ENCODE results near the gene BAHCC1. TPM values are rescaled to one million over a fixed set of nuclear protein-coding genes. Genes with fewer than 3 reads are reported as not detected.

BAHCC1 gene
- polyA plus RNA-seq, 1 donor from 2014 or later, result 14.2 TPM

GRCh38 chr17:81427173-81428120 lies 32.2 kb downstream of the BAHCC1 start:
- H3K4me2 ChIP-seq (ENCODE audit: low read length), result no peak overlapping the region
- H3K4me3 ChIP-seq (ENCODE audit: low read length), result no peak overlapping the region
- H3K9ac ChIP-seq (ENCODE audit: low read length), result no peak overlapping the region
- no peak overlapping the region for H3K27ac ChIP-seq (ENCODE audit: low read length)
- H3K27me3 ChIP-seq (ENCODE audit: insufficient read depth, low read depth, low read length), result no peaks in the 10 kb centered on the region
- no peak for TF ChIP-seq EZH2 (IDR thresholded peaks at IDR 0.05; ENCODE audit: borderline replicate concordance, insufficient read depth, low read length, poor library complexity, severe bottlenecking)
- TF ChIP-seq REST (IDR thresholded peaks at IDR 0.05; ENCODE audit: borderline replicate concordance), result no peak
- no peak for TF ChIP-seq EP300 (conservative IDR thresholded peaks at IDR 0.05; ENCODE audit: poor library complexity, severe bottlenecking)
- TF ChIP-seq RAD21 (conservative IDR thresholded peaks at IDR 0.05), result no peak
- no peak for TF ChIP-seq TAF1 (IDR thresholded peaks at IDR 0.05; ENCODE audit: low read depth)
- TF ChIP-seq SMC3 (conservative IDR thresholded peaks at IDR 0.05; ENCODE audit: poor library complexity), result no peak
- no peak for TF ChIP-seq MXI1 (conservative IDR thresholded peaks at IDR 0.05; ENCODE audit: poor library complexity, severe bottlenecking)
- no peak for TF ChIP-seq CTCF (IDR thresholded peaks at IDR 0.05; ENCODE audit: poor library complexity, severe bottlenecking)
- no peak for TF ChIP-seq POLR2AphosphoS5 (IDR thresholded peaks at IDR 0.05)
- no peaks in the 10 kb centered on the region for H3K9me3 ChIP-seq (ENCODE audit: low read length)
- no peaks in the 10 kb centered on the region for H3K9me2 ChIP-seq (ENCODE audit: insufficient read depth, low read length)
- H2AFZ ChIP-seq (ENCODE audit: low read depth, low read length), result no peak overlapping the region
- H3F3A ChIP-seq (ENCODE audit: insufficient read depth, low read length, poor library complexity, severe bottlenecking), result no peaks in the 10 kb centered on the region
- no peaks in the 10 kb centered on the region for H4K20me1 ChIP-seq (ENCODE audit: insufficient read depth)
- H3K36me3 ChIP-seq (ENCODE audit: insufficient read depth, low read length), result no peaks in the 10 kb centered on the region
- H3K79me2 ChIP-seq (replicated peaks; ENCODE audit: insufficient read depth, low read length), result peaks cover 24% of the 10 kb centered on the region

GRCh38 chr17:81428121-81428515 lies 32.9 kb downstream of the BAHCC1 start:
- no peaks in the 10 kb centered on the region for H3F3A ChIP-seq (ENCODE audit: insufficient read depth, low read length, poor library complexity, severe bottlenecking)
- H2AFZ ChIP-seq (ENCODE audit: low read depth, low read length), result no peak overlapping the region
- H3K9me3 ChIP-seq (ENCODE audit: low read length), result no peaks in the 10 kb centered on the region
- no peaks in the 10 kb centered on the region for H3K9me2 ChIP-seq (ENCODE audit: insufficient read depth, low read length)
- H3K4me2 ChIP-seq (ENCODE audit: low read length), result no peak overlapping the region
- no peak for TF ChIP-seq REST (IDR thresholded peaks at IDR 0.05; ENCODE audit: borderline replicate concordance)
- no peak for TF ChIP-seq CTCF (IDR thresholded peaks at IDR 0.05; ENCODE audit: poor library complexity, severe bottlenecking)
- TF ChIP-seq SMC3 (conservative IDR thresholded peaks at IDR 0.05; ENCODE audit: poor library complexity), result no peak
- TF ChIP-seq TAF1 (IDR thresholded peaks at IDR 0.05; ENCODE audit: low read depth), result no peak
- TF ChIP-seq POLR2AphosphoS5 (IDR thresholded peaks at IDR 0.05), result no peak
- TF ChIP-seq RAD21 (conservative IDR thresholded peaks at IDR 0.05), result no peak
- no peak for TF ChIP-seq EP300 (conservative IDR thresholded peaks at IDR 0.05; ENCODE audit: poor library complexity, severe bottlenecking)
- no peak for TF ChIP-seq EZH2 (IDR thresholded peaks at IDR 0.05; ENCODE audit: borderline replicate concordance, insufficient read depth, low read length, poor library complexity, severe bottlenecking)
- no peak for TF ChIP-seq MXI1 (conservative IDR thresholded peaks at IDR 0.05; ENCODE audit: poor library complexity, severe bottlenecking)
- peaks cover 21% of the 10 kb centered on the region for H3K79me2 ChIP-seq (replicated peaks; ENCODE audit: insufficient read depth, low read length)
- no peaks in the 10 kb centered on the region for H3K27me3 ChIP-seq (ENCODE audit: insufficient read depth, low read depth, low read length)
- no peak overlapping the region for H3K4me3 ChIP-seq (ENCODE audit: low read length)
- no peaks in the 10 kb centered on the region for H3K36me3 ChIP-seq (ENCODE audit: insufficient read depth, low read length)
- H3K9ac ChIP-seq (ENCODE audit: low read length), result no peak overlapping the region
- no peak overlapping the region for H3K27ac ChIP-seq (ENCODE audit: low read length)
- no peaks in the 10 kb centered on the region for H4K20me1 ChIP-seq (ENCODE audit: insufficient read depth)
